WTC11 (cell line): ENCODE measurements around the gene CDH1.

Source experiments
- CREB1 ChIP-seq: sonication (generic); formaldehyde crosslinking; IDR thresholded peaks from 2 replicates; pipeline ENCODE4 v1.8.0; 2023; ENCODE audit warnings: mild to moderate bottlenecking, missing genetic modification reagents
- FOXP1 ChIP-seq: sonication (generic); formaldehyde crosslinking; IDR thresholded peaks from 2 replicates; pipeline ENCODE4 v1.8.0; 2022; ENCODE audit warnings: missing genetic modification reagents, mild to moderate bottlenecking, moderate library complexity, borderline replicate concordance
- IRF2 ChIP-seq: sonication (generic); formaldehyde crosslinking; IDR thresholded peaks from 2 replicates; pipeline ENCODE4 v1.8.0; 2022; ENCODE audit warnings: low read depth, missing genetic modification reagents, borderline replicate concordance
- PRRX2 ChIP-seq: fragments of 250-450 bp; sonication (Bioruptor Pico); IDR thresholded peaks from 2 replicates; pipeline ENCODE4 v1.8.0; 2021; ENCODE audit warnings: mild to moderate bottlenecking
- TEAD1 ChIP-seq: sonication (generic); formaldehyde crosslinking; IDR thresholded peaks from 2 replicates; pipeline ENCODE4 v1.8.0; 2022; ENCODE audit warnings: mild to moderate bottlenecking, missing genetic modification reagents
- TEAD4 ChIP-seq: sonication (generic); formaldehyde crosslinking; IDR thresholded peaks from 2 replicates; pipeline ENCODE4 v1.8.0; 2022; ENCODE audit warnings: mild to moderate bottlenecking, missing genetic modification reagents
- ZNF138 ChIP-seq: sonication (generic); formaldehyde crosslinking; conservative IDR thresholded peaks from 2 replicates; pipeline ENCODE4 v1.8.1; 2022; ENCODE audit warnings: mild to moderate bottlenecking, moderate library complexity, missing genetic modification reagents
- ZNF232 ChIP-seq: sonication (generic); formaldehyde crosslinking; IDR thresholded peaks from 2 replicates; pipeline ENCODE4 v1.8.0; 2022; ENCODE audit warnings: mild to moderate bottlenecking, missing genetic modification reagents
- TF ChIP-seq, protein P1 (sequence below): fragments of 200-600 bp; IDR thresholded peaks from 2 replicates; pipeline ENCODE4 v1.8.0; 2022; ENCODE audit warnings: antibody characterized with exemption
- TF ChIP-seq, protein P2 (sequence below): sonication (generic); formaldehyde crosslinking; conservative IDR thresholded peaks from 2 replicates; pipeline ENCODE4 v1.8.1; 2023; ENCODE audit warnings: mild to moderate bottlenecking, low read depth, missing genetic modification reagents, moderate library complexity
- TF ChIP-seq, protein P3 (sequence below): sonication (generic); formaldehyde crosslinking; IDR thresholded peaks from 2 replicates; pipeline ENCODE4 v1.8.0; 2022; ENCODE audit warnings: mild to moderate bottlenecking, missing genetic modification reagents
- TF ChIP-seq, protein P4 (sequence below): sonication (generic); formaldehyde crosslinking; IDR thresholded peaks from 2 replicates; pipeline ENCODE4 v1.8.0; 2022; ENCODE audit warnings: mild to moderate bottlenecking, missing genetic modification reagents

DNA sequence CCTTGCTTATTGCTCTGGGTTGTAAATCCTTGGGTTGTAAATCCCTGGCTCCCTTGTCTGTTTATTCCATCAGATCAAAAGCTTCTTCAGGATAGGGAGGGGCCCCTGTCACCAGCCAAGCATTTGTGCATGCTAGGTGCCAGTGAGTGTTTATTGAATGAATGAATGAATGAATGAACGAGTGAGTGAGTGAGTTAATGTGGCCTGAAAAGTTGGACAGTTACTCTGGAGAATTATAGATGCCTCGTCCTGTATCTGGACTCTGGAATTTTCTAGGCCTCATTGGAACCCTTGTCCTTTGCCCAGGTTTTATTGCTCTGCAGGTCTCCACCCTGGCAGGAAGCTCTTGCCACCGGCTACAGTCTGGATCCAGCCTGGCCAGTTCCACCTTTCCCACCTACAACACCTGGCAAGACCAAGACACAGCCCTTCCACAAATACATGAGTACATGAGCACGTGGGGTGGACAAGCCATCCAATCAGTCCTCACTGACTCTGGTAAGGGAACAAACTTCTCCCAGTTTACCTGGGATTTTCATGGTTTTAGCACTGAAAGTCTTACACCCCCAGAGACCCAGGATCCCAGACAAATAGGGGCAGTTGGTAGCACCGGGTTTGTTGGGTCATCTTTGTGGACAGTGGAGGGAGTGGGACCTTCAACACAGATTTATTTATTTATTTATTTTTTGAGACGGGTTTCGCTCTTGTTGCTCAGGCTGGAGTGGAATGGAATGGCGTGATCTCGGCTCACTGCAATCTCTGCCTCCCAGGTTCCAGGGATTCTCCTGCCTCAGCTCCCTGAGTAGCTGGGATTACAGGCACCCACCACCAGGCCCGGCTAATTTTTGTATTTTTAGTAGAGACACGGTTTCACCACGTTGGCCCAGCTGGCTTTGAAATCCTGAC, 14.7 kb upstream of the CDH1 start:
- TF ChIP-seq FOXP1: no peak
- TF ChIP-seq PRRX2 (CRISPR knock-in tag): no peak
- TF ChIP-seq TEAD1: no peak
- TF ChIP-seq, protein P1, sequence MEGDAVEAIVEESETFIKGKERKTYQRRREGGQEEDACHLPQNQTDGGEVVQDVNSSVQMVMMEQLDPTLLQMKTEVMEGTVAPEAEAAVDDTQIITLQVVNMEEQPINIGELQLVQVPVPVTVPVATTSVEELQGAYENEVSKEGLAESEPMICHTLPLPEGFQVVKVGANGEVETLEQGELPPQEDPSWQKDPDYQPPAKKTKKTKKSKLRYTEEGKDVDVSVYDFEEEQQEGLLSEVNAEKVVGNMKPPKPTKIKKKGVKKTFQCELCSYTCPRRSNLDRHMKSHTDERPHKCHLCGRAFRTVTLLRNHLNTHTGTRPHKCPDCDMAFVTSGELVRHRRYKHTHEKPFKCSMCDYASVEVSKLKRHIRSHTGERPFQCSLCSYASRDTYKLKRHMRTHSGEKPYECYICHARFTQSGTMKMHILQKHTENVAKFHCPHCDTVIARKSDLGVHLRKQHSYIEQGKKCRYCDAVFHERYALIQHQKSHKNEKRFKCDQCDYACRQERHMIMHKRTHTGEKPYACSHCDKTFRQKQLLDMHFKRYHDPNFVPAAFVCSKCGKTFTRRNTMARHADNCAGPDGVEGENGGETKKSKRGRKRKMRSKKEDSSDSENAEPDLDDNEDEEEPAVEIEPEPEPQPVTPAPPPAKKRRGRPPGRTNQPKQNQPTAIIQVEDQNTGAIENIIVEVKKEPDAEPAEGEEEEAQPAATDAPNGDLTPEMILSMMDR: no peak
- TF ChIP-seq, protein P2, sequence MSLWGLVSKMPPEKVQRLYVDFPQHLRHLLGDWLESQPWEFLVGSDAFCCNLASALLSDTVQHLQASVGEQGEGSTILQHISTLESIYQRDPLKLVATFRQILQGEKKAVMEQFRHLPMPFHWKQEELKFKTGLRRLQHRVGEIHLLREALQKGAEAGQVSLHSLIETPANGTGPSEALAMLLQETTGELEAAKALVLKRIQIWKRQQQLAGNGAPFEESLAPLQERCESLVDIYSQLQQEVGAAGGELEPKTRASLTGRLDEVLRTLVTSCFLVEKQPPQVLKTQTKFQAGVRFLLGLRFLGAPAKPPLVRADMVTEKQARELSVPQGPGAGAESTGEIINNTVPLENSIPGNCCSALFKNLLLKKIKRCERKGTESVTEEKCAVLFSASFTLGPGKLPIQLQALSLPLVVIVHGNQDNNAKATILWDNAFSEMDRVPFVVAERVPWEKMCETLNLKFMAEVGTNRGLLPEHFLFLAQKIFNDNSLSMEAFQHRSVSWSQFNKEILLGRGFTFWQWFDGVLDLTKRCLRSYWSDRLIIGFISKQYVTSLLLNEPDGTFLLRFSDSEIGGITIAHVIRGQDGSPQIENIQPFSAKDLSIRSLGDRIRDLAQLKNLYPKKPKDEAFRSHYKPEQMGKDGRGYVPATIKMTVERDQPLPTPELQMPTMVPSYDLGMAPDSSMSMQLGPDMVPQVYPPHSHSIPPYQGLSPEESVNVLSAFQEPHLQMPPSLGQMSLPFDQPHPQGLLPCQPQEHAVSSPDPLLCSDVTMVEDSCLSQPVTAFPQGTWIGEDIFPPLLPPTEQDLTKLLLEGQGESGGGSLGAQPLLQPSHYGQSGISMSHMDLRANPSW: no peak
- TF ChIP-seq, protein P3, sequence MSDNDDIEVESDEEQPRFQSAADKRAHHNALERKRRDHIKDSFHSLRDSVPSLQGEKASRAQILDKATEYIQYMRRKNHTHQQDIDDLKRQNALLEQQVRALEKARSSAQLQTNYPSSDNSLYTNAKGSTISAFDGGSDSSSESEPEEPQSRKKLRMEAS (CRISPR knock-in tag): no peak
- no peak for TF ChIP-seq ZNF138 (CRISPR knock-in tag)
- TF ChIP-seq CREB1: no peak
- TF ChIP-seq TEAD4: no peak
- TF ChIP-seq ZNF232 (CRISPR knock-in tag): no peak
- no peak for TF ChIP-seq IRF2
- TF ChIP-seq, protein P4, sequence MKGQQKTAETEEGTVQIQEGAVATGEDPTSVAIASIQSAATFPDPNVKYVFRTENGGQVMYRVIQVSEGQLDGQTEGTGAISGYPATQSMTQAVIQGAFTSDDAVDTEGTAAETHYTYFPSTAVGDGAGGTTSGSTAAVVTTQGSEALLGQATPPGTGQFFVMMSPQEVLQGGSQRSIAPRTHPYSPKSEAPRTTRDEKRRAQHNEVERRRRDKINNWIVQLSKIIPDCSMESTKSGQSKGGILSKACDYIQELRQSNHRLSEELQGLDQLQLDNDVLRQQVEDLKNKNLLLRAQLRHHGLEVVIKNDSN (CRISPR knock-in tag): no peak
